ENCODE measurements around the gene LENEP. TPM values are rescaled to one million over a fixed set of nuclear protein-coding genes. Genes with fewer than 3 reads are reported as not detected.
"Not testable (repeated sequence)": the region's sequence is repeated elsewhere in the genome, so short reads cannot be mapped to it uniquely, and the experiment has no call there.

LENEP gene
- total RNA-seq, 3 donors from 2014 or later (not counting 1 experiment from before 2014, with no cell fraction given) = not detected

DNA sequence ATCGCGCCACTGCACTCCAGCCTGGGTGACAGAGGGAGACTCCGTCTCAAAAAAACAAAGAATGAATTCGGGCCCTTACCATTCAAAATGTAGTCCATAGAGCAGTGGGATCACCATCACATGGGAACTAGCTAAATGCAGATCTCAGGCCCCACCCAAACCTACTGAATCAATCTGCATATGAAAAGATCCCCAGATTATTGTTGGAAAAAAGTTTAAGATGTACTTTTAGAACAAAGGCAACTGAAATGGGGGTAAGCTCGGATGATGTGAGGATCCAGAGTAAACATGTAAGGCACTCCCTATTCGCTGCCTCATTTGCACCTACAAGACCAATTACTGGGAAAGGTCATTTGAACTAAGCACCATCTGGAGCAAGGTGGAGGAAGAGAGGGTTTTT, 11.0 kb upstream of the LENEP start:
- intact Hi-C loops (cut with micrococcal nuclease) = no loop called here

DNA sequence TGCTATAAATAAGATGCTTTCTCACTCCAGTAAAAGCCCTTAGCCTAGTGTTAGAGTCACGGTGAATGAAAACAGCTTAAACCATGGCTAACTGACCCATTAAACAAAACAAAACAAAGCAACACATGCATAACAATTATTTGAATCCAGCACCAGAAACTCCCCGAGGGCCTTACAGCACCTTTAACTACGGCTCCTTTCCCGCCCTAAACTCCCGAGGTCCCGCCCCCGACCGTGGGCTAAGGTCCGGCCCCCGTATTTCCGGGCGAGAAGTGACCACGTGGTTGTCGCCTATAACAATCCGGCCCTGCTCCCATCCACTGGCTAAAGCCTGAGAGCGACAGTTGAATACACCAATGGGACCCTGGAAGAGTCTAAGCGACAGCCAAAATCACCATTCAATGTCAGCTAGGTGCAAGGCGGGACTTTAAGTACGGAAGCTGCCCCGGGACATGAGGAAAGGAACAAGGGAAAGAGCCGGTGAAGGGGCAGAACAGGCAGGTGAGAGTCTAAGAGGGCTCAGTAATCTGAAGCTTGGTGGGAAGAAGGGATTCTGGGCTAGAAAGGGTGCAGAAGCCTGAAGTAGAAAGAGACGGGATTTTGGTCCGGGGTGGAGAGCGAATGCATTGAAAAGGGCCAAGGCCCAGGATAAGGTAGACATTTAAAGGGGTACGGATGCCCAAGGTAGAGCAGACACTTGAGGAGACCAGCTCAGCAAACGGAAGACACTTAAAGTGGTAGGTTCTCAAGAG, 10.3 kb upstream of the LENEP start, which contains the start of gene FLAD1:
Gene FLAD1, plus strand, starts transcription at position 448 of the 752 bp plus-strand sequence. CDS start 351 bp downstream, outside the sequence.
- Histone ChIP-seq H3K27ac (ENCODE audit: low read length) (peak within 1 kb of the TSS; percentile 51), H3K36me3 (ENCODE audit: control insufficient read depth, insufficient read depth, low read length) (peaks cover 11% of the 10 kb centered on the region), H3K9me3 (ENCODE audit: control insufficient read depth, insufficient read depth, low read length) (no peaks in the 10 kb centered on the region), H3K27me3 (ENCODE audit: control insufficient read depth, insufficient read depth, low read length) (no peaks in the 10 kb centered on the region), H3K4me3 (ENCODE audit: low read length) (peak within 1 kb of the TSS; percentile 59), H3K4me1 (ENCODE audit: control insufficient read depth, insufficient read depth, low read length) (peaks cover 16% of the 10 kb centered on the region)
- TF ChIP-seq, protein P1, sequence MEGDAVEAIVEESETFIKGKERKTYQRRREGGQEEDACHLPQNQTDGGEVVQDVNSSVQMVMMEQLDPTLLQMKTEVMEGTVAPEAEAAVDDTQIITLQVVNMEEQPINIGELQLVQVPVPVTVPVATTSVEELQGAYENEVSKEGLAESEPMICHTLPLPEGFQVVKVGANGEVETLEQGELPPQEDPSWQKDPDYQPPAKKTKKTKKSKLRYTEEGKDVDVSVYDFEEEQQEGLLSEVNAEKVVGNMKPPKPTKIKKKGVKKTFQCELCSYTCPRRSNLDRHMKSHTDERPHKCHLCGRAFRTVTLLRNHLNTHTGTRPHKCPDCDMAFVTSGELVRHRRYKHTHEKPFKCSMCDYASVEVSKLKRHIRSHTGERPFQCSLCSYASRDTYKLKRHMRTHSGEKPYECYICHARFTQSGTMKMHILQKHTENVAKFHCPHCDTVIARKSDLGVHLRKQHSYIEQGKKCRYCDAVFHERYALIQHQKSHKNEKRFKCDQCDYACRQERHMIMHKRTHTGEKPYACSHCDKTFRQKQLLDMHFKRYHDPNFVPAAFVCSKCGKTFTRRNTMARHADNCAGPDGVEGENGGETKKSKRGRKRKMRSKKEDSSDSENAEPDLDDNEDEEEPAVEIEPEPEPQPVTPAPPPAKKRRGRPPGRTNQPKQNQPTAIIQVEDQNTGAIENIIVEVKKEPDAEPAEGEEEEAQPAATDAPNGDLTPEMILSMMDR (IDR thresholded peaks at IDR 0.05) = no peak
- Mint-ChIP-seq H3K4me1 (peaks cover 0 to 6% of the 10 kb centered on the region in 2 donors), H3K27ac (no peak within 1 kb of the TSS), H3K36me3 (no peaks in the 10 kb centered on the region), H3K4me3 (no peak within 1 kb of the TSS), H3K27me3 (ENCODE audit: low read depth in 2 of 2) (no peaks in the 10 kb centered on the region), H3K9me3 (no peaks in the 10 kb centered on the region)
- DNase-seq = peak; percentile 85 to 99
- intact Hi-C loops (cut with micrococcal nuclease) = loop anchor here (1.0 kb wide), 3 partner anchors 9 to 46 kb away; partner anchors contain the start of gene CKS1B
- under 1% methylated on average over 26 of the region's 26 CpGs for WGBS (ENCODE audit: insufficient coverage)
- ATAC-seq = peak; percentile 98 to 100 (median 99)

More for the DNA sequence above, 11.0 kb upstream of the LENEP start:
- H3K27ac Mint-ChIP-seq = no peak overlapping the region
- Histone ChIP-seq H3K9me3 (ENCODE audit: control insufficient read depth, insufficient read depth, low read length) (no peaks in the 10 kb centered on the region), H3K4me3 (ENCODE audit: low read length) (peak overlapping the region; percentile 8), H3K27me3 (ENCODE audit: control insufficient read depth, insufficient read depth, low read length) (no peaks in the 10 kb centered on the region), H3K27ac (ENCODE audit: low read length) (peak overlapping the region; percentile 1), H3K36me3 (ENCODE audit: control insufficient read depth, insufficient read depth, low read length) (peaks cover 6% of the 10 kb centered on the region), H3K4me1 (ENCODE audit: control insufficient read depth, insufficient read depth, low read length) (peaks cover 16% of the 10 kb centered on the region)
- H3K36me3 Mint-ChIP-seq = no peaks in the 10 kb centered on the region
- no peaks in the 10 kb centered on the region for H3K9me3 Mint-ChIP-seq
- DNase-seq (no peak), ATAC-seq (no peak)
- peaks cover 0 to 6% of the 10 kb centered on the region in 2 donors for H3K4me1 Mint-ChIP-seq
- H3K4me3 Mint-ChIP-seq = no peak overlapping the region
- H3K27me3 Mint-ChIP-seq (ENCODE audit: low read depth in 2 of 2) = no peaks in the 10 kb centered on the region
- 94% methylated on average over 5 of the region's 6 CpGs for WGBS (ENCODE audit: insufficient coverage)
- TF ChIP-seq, protein P1 (IDR thresholded peaks at IDR 0.05) = no peak

DNA sequence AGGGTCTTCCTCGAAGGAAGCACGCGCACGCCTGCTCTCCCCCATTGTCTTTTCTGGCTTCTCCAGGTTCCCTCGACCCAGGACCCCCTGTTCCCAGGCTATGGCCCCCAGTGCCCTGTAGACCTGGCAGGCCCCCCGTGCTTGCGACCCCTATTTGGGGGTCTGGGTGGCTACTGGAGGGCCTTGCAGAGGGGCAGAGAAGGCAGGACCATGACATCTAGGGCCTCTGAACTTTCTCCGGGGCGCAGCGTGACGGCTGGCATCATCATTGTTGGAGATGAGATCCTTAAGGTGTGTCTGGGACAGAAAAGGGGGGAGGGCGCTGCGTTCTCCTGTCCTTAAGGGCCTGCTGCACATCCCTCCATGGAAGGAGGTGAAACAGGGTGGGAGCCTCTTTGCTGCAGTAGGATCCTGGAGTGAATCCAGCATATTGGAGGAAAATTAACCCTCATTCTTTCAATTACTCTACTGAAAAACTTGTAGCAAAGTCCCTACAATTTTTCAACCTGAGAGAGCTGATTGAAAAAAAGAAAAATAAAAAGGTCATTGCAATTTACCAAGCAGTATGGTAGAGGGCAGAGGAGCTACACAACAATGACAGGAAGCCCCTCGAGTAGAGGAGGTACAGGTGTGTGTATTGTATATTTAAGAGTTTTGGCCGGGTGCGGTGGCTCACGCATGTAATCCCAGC, 9.5 kb upstream of the LENEP start:
- H3K36me3 ChIP-seq (ENCODE audit: control insufficient read depth, insufficient read depth, low read length) = peaks cover 20% of the 10 kb centered on the region
- H3K4me1 ChIP-seq (ENCODE audit: control insufficient read depth, insufficient read depth, low read length) = peaks cover 16% of the 10 kb centered on the region
- intact Hi-C loops (cut with micrococcal nuclease) = loop anchor here (1.0 kb wide), 3 partner anchors 10 to 47 kb away; partner anchors contain the start of gene CKS1B
- no peaks in the 10 kb centered on the region for H3K27me3 ChIP-seq (ENCODE audit: control insufficient read depth, insufficient read depth, low read length)
- no peak overlapping the region for H3K27ac Mint-ChIP-seq
- no peak for ATAC-seq
- no peaks in the 10 kb centered on the region for H3K27me3 Mint-ChIP-seq (ENCODE audit: low read depth in 2 of 2)
- H3K36me3 Mint-ChIP-seq = no peaks in the 10 kb centered on the region
- H3K4me3 ChIP-seq (ENCODE audit: low read length) = peak overlapping the region; percentile 59
- WGBS (ENCODE audit: insufficient coverage) = 29% methylated on average over 17 of the region's 17 CpGs
- H3K27ac ChIP-seq (ENCODE audit: low read length) = peak overlapping the region; percentile 51
- H3K4me3 Mint-ChIP-seq = no peak overlapping the region
- DNase-seq = peak in 1 of 2 donors; percentile 32
- TF ChIP-seq, protein P1 (IDR thresholded peaks at IDR 0.05) = no peak
- no peaks in the 10 kb centered on the region for H3K9me3 Mint-ChIP-seq
- H3K4me1 Mint-ChIP-seq = peaks cover 0 to 8% of the 10 kb centered on the region in 2 donors
- H3K9me3 ChIP-seq (ENCODE audit: control insufficient read depth, insufficient read depth, low read length) = no peaks in the 10 kb centered on the region

DNA sequence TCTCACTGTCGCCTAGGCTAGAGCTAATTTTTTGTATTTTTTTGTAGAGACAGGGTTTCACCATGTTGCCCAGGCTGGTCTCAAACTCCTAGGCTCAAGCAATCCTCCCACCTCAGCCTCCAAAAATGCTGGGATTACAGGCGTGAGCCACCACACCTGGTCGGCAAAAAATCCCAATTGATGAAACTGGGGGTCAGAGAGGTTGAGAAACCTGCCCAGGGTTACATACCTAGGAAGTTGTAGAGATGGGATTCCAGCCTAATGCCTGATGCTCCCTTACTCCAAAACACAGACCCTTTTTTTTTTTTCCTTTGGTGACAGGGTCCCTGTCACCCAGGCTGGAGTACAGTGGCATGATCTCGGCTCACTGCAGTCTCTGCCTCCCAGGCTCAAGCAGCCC, 6.7 kb upstream of the LENEP start:
- H3K27ac Mint-ChIP-seq; H3K36me3 Mint-ChIP-seq; H3K9me3 ChIP-seq (ENCODE audit: control insufficient read depth, insufficient read depth, low read length); H3K9me3 Mint-ChIP-seq; ATAC-seq; H3K27ac ChIP-seq (ENCODE audit: low read length); H3K27me3 ChIP-seq (ENCODE audit: control insufficient read depth, insufficient read depth, low read length); DNase-seq; intact Hi-C loops (cut with micrococcal nuclease); H3K4me3 ChIP-seq (ENCODE audit: low read length); H3K4me3 Mint-ChIP-seq; H3K27me3 Mint-ChIP-seq (ENCODE audit: low read depth in 2 of 2): not testable (repeated sequence)
- peaks cover 16% of the 10 kb centered on the region for H3K4me1 ChIP-seq (ENCODE audit: control insufficient read depth, insufficient read depth, low read length)
- peaks cover 41% of the 10 kb centered on the region for H3K36me3 ChIP-seq (ENCODE audit: control insufficient read depth, insufficient read depth, low read length)
- 94% methylated on average over 2 of the region's 4 CpGs for WGBS (ENCODE audit: insufficient coverage)
- peaks cover 4 to 19% of the 10 kb centered on the region in 2 donors for H3K4me1 Mint-ChIP-seq

Data from natural killer cell (primary cell).